Measurements from ENCODE around the gene SFXN5.

- TF ChIP-seq, protein P1, sequence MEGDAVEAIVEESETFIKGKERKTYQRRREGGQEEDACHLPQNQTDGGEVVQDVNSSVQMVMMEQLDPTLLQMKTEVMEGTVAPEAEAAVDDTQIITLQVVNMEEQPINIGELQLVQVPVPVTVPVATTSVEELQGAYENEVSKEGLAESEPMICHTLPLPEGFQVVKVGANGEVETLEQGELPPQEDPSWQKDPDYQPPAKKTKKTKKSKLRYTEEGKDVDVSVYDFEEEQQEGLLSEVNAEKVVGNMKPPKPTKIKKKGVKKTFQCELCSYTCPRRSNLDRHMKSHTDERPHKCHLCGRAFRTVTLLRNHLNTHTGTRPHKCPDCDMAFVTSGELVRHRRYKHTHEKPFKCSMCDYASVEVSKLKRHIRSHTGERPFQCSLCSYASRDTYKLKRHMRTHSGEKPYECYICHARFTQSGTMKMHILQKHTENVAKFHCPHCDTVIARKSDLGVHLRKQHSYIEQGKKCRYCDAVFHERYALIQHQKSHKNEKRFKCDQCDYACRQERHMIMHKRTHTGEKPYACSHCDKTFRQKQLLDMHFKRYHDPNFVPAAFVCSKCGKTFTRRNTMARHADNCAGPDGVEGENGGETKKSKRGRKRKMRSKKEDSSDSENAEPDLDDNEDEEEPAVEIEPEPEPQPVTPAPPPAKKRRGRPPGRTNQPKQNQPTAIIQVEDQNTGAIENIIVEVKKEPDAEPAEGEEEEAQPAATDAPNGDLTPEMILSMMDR (conservative IDR thresholded peaks at IDR 0.05; ENCODE audit: low read depth, low read length): no peak
- TF ChIP-seq MXI1 (IDR thresholded peaks at IDR 0.05; ENCODE audit: borderline replicate concordance, low read depth, low read length) (no peak), ELK1 (IDR thresholded peaks at IDR 0.05; ENCODE audit: borderline replicate concordance, low read depth, low read length) (no peak), POLR2A (IDR thresholded peaks at IDR 0.05; ENCODE audit: low read depth, low read length) (no peak)
These were observed 112.7 kb downstream of the SFXN5 start for GRCh38 chr2:72958542-72959385.

Measured in IMR-90 (cell line).